Activated CD8-positive, alpha-beta memory T cell treated with anti-CD3 and anti-CD28 coated beads for 48 hours (primary cell): ENCODE results near the gene GRB7.

Experiments
- DNase-seq, 3 experiments: peaks; one replicate each; pipeline ENCODE4 v3.0.0-alpha.2; 2020; ENCODE audit warnings: low read depth in 2 of 3, low spot score in 2 of 3

GRB7 gene

DNA sequence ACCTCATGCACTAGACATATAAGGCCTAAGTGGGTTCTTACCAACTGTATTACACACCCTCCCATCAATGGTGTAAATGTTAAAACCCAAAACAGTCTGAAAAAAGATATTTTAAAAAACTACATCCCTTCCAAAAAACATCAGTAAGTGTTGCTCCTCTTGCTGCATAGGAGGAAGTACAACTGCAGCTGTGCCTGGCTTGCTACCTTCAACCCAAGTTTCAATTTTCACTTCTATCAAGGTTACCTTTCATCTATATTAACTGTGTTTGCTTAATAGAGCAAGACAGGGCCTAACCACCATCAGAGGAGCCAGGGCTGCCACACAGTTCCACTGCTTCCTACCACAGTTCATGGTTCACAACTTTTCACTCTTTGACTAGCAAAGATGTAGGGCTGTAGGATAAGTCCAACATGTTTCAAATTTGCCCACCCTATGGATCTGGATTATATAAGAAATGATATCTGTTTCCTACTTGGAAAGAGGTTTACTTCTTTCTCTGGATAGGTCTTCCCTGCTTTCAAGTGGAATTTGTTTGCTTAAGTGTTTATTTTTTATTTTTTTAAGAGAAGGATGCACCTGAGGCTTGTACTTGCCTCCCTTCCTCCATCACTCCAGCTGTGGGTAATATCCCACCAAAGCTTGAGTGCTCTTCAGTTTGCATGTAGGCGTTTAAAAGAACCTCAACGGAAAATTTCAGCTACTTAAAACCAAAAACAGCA, 56.7 kb downstream of the GRB7 start:
- DNase-seq, result no peak
